ENCODE measurements around the gene HLA-C.

GRCh38 chr6:31251261-31251660 lies 20.6 kb downstream of the HLA-C start:
- TF ChIP-seq CTCF (IDR thresholded peaks at IDR 0.05) (no peak), POLR2A (IDR thresholded peaks at IDR 0.05) (no peak), POLR2AphosphoS5 (IDR thresholded peaks at IDR 0.05) (no peak)

All from breast epithelium (tissue), 3 donors.